H9 (cell line): Measurements from ENCODE around the gene KRT79. TPM values are rescaled to one million over a fixed set of nuclear protein-coding genes. Genes with fewer than 3 reads are reported as not detected.

Experiments used
- DNase-seq: peaks from one replicate; pipeline ENCODE4 v3.0.0-alpha.2; 2017
- H2AFZ ChIP-seq: one replicate; pipeline ENCODE4 v1.6.1; 2013; ENCODE audit warnings: mild to moderate bottlenecking, low read length, control low read depth, moderate library complexity
- H2AK5ac ChIP-seq: 2 replicates; pipeline ENCODE4 v1.6.1; 2013; ENCODE audit warnings: low read length, control low read depth, mixed read lengths; ENCODE audit not compliant: insufficient read length
- H2BK120ac ChIP-seq: one replicate; pipeline ENCODE4 v1.6.1; 2013; ENCODE audit warnings: low read depth, mild to moderate bottlenecking, low read length, control low read depth, inconsistent platforms; ENCODE audit not compliant: poor library complexity, severe bottlenecking
- H2BK12ac ChIP-seq: 2 replicates; pipeline ENCODE4 v1.6.1; 2013; ENCODE audit warnings: low read length, control low read depth, mixed read lengths, low read depth; ENCODE audit not compliant: insufficient read length
- H2BK15ac ChIP-seq: 2 replicates; pipeline ENCODE4 v1.6.1; 2013; ENCODE audit warnings: low read depth, low read length, control low read depth
- H2BK20ac ChIP-seq: one replicate; pipeline ENCODE4 v1.6.1; 2013; ENCODE audit warnings: low read depth, mild to moderate bottlenecking, low read length, control low read depth, inconsistent platforms; ENCODE audit not compliant: poor library complexity, severe bottlenecking
- H2BK5ac ChIP-seq: 2 replicates; pipeline ENCODE4 v1.6.1; 2013; ENCODE audit warnings: low read length, control low read depth, mixed read lengths; ENCODE audit not compliant: insufficient read length
- H3K14ac ChIP-seq: 2 replicates; pipeline ENCODE4 v1.6.1; 2013; ENCODE audit warnings: low read length, control low read depth; ENCODE audit not compliant: insufficient read depth
- H3K18ac ChIP-seq: 2 replicates; pipeline ENCODE4 v1.6.1; 2013; ENCODE audit warnings: low read depth, mild to moderate bottlenecking, mixed read lengths, low read length, control low read depth; ENCODE audit not compliant: insufficient read length
- H3K23ac ChIP-seq: 2 replicates; pipeline ENCODE4 v1.6.1; 2013; ENCODE audit warnings: low read length, control low read depth, mixed read lengths, low read depth; ENCODE audit not compliant: insufficient read length
- H3K23me2 ChIP-seq: 2 replicates; pipeline ENCODE4 v1.6.1; 2013; ENCODE audit warnings: low read depth, mild to moderate bottlenecking, mixed read lengths, low read length, control low read depth; ENCODE audit not compliant: insufficient read length, poor library complexity, severe bottlenecking
- H3K27ac ChIP-seq: 2 replicates; pipeline ENCODE4 v1.5.1; 2013; ENCODE audit warnings: low read length, control low read depth, mixed read lengths, low read depth; ENCODE audit not compliant: insufficient read length
- H3K27me3 ChIP-seq: 2 replicates; pipeline ENCODE4 v1.6.1; 2013; ENCODE audit warnings: low read length, control low read depth, inconsistent platforms; ENCODE audit not compliant: insufficient read depth
- H3K4ac ChIP-seq: 2 replicates; pipeline ENCODE4 v1.6.1; 2013; ENCODE audit warnings: low read depth, mild to moderate bottlenecking, control low read depth, inconsistent platforms, low read length, moderate library complexity
- H3K4me1 ChIP-seq: 2 replicates; pipeline ENCODE4 v1.6.1; 2013; ENCODE audit warnings: low read length, control low read depth, inconsistent platforms; ENCODE audit not compliant: insufficient read depth
- H3K4me2 ChIP-seq: 2 replicates; pipeline ENCODE4 v1.6.1; 2013; ENCODE audit warnings: low read length, control low read depth, mixed read lengths; ENCODE audit not compliant: insufficient read length, insufficient read depth
- H3K56ac ChIP-seq: 2 replicates; pipeline ENCODE4 v1.6.1; 2013; ENCODE audit warnings: low read depth, mild to moderate bottlenecking, mixed read lengths, low read length, control low read depth; ENCODE audit not compliant: insufficient read length
- H3K79me1 ChIP-seq: 2 replicates; pipeline ENCODE4 v1.6.1; 2013; ENCODE audit warnings: low read depth, mild to moderate bottlenecking, moderate library complexity, low read length, control low read depth, inconsistent platforms; ENCODE audit not compliant: insufficient read depth, poor library complexity, severe bottlenecking
- H3K79me2 ChIP-seq: 2 replicates; pipeline ENCODE4 v1.6.1; 2013; ENCODE audit warnings: low read length, control low read depth, inconsistent platforms; ENCODE audit not compliant: insufficient read depth
- H3K9ac ChIP-seq: 2 replicates; pipeline ENCODE4 v1.6.1; 2013; ENCODE audit warnings: low read length, control low read depth, mixed read lengths; ENCODE audit not compliant: insufficient read length; ENCODE audit errors: extremely low read depth
- H3K9me3 ChIP-seq: one replicate; pipeline ENCODE4 v1.6.1; 2013; ENCODE audit warnings: low read depth, low read length, inconsistent platforms; ENCODE audit not compliant: control insufficient read depth
- H3T11ph ChIP-seq: one replicate; pipeline ENCODE4 v1.6.1; 2013; ENCODE audit warnings: mild to moderate bottlenecking, low read length, control low read depth, inconsistent platforms
- H4K20me1 ChIP-seq: one replicate; pipeline ENCODE4 v1.6.1; 2013; ENCODE audit not compliant: control insufficient read depth, insufficient read length, insufficient read depth
- H4K5ac ChIP-seq: 2 replicates; pipeline ENCODE4 v1.6.1; 2013; ENCODE audit warnings: low read depth, mild to moderate bottlenecking, mixed read lengths, low read length, control low read depth; ENCODE audit not compliant: insufficient read length
- H4K8ac ChIP-seq: replicated peaks from 2 replicates; pipeline ENCODE4 v1.6.1; 2013; ENCODE audit warnings: low read length, control low read depth, mixed read lengths, low read depth; ENCODE audit not compliant: insufficient read length
- H4K91ac ChIP-seq: 2 replicates; pipeline ENCODE4 v1.6.1; 2013; ENCODE audit warnings: low read depth, mild to moderate bottlenecking, moderate library complexity, mixed read lengths, low read length, control low read depth; ENCODE audit not compliant: insufficient read length
- H3K27ac Mint-ChIP-seq, 3 experiments: 2 replicates in 2 of 3; 3 replicates in 1 of 3; pipeline ENCODE4 v1.8.0; 2020 to 2021; ENCODE audit warnings: mixed read lengths in 3 of 3, mild to moderate bottlenecking in 1 of 3, moderate library complexity in 1 of 3
- H3K27me3 Mint-ChIP-seq: 2 replicates; pipeline ENCODE4 v1.8.0; 2021; ENCODE audit warnings: low read depth, mild to moderate bottlenecking, moderate library complexity, mixed read lengths
- H3K36me3 Mint-ChIP-seq, 3 experiments: 2 replicates in 2 of 3; 3 replicates in 1 of 3; pipeline ENCODE4 v1.8.0; 2020 to 2021; ENCODE audit warnings: low read depth in 3 of 3, mixed read lengths in 3 of 3; ENCODE audit not compliant: insufficient read depth in 1 of 3
- H3K4me1 Mint-ChIP-seq, 2 experiments: 2 replicates each; pipeline ENCODE4 v1.8.0; 2020; ENCODE audit warnings: mixed read lengths in 2 of 2
- H3K4me3 Mint-ChIP-seq, 2 experiments: 2 replicates in 1 of 2; 3 replicates in 1 of 2; pipeline ENCODE4 v1.8.0; 2020 to 2021; ENCODE audit warnings: mild to moderate bottlenecking in 2 of 2, mixed read lengths in 2 of 2, moderate library complexity in 1 of 2
- H3K9me3 Mint-ChIP-seq, 2 experiments: 2 replicates in 1 of 2; 3 replicates in 1 of 2; pipeline ENCODE4 v1.8.0; 2020; ENCODE audit warnings: mild to moderate bottlenecking in 2 of 2, mixed read lengths in 2 of 2, moderate library complexity in 1 of 2
- CTCF ChIP-seq: fragments of 200-600 bp; sonication (generic); conservative IDR thresholded peaks from 3 replicates; pipeline ENCODE4 v1.8.0; 2021; ENCODE audit warnings: antibody characterized with exemption, mild to moderate bottlenecking
- whole genome bisulfite sequencing: extraction: QIAGEN DNeasy Blood & Tissue Kit; methylation state at CpG from one replicate; pipeline ENCODE4 v1.1.7; 2013; ENCODE audit warnings: missing lambda C conversion rate, low lambda C conversion rate, mixed read lengths; ENCODE audit not compliant: insufficient read length; ENCODE audit errors: extremely low coverage; 5-methylcytosine and 5-hydroxymethylcytosine counted together
- total RNA-seq: library from RNA; stranded (reverse); gene quantifications from 2 replicates; pipeline ENCODE4 v1.2.1, GENCODE V29; 2021

Gene KRT79
- total RNA-seq, 1 experiment from 2014 or later = not detected

GRCh38 chr12:52877242-52877641 is 43.1 kb upstream of the KRT79 start:
- H3K4ac ChIP-seq = no peak overlapping the region
- H3K79me1 ChIP-seq = no peaks in the 10 kb centered on the region
- H3K9me3 ChIP-seq = no peaks in the 10 kb centered on the region
- no peaks in the 10 kb centered on the region for H3K4me1 ChIP-seq
- H2AFZ ChIP-seq = no peak overlapping the region
- H3T11ph ChIP-seq = no peak overlapping the region
- no peak overlapping the region for H4K5ac ChIP-seq
- H3K23ac ChIP-seq = no peak overlapping the region
- H2BK5ac ChIP-seq = no peak overlapping the region
- no peak overlapping the region for H2BK20ac ChIP-seq
- H3K56ac ChIP-seq = no peak overlapping the region
- no peak overlapping the region for H3K18ac ChIP-seq
- no peaks in the 10 kb centered on the region; the same call in 1 of the 2 replicates for H3K27me3 ChIP-seq
- no peak for DNase-seq
- Mint-ChIP-seq H3K4me1 (peaks cover 12 to 28% of the 10 kb centered on the region in 2 experiments), H3K9me3 (no peaks in the 10 kb centered on the region), H3K27me3 (peaks cover 52% of the 10 kb centered on the region), H3K27ac (peak overlapping the region in 1 of 3 experiments; percentile 25; a peak in 1 of 7 replicates), H3K4me3 (no peak overlapping the region), H3K36me3 (no peaks in the 10 kb centered on the region)
- H4K91ac ChIP-seq = no peak overlapping the region
- TF ChIP-seq CTCF = no peak
- no CpG with 5 or more reads among the region's 3 CpGs for WGBS
- no peaks in the 10 kb centered on the region for H3K79me2 ChIP-seq
- no peak overlapping the region for H3K4me2 ChIP-seq
- H4K20me1 ChIP-seq = no peaks in the 10 kb centered on the region
- H3K27ac ChIP-seq = no peak overlapping the region
- peaks cover 9% of the 10 kb centered on the region for H3K23me2 ChIP-seq
- H2BK120ac ChIP-seq = no peak overlapping the region
- no peak overlapping the region for H2AK5ac ChIP-seq
- no peak overlapping the region for H4K8ac ChIP-seq
- H3K9ac ChIP-seq = no peak overlapping the region
- no peak overlapping the region for H2BK12ac ChIP-seq
- H3K14ac ChIP-seq = no peak overlapping the region
- H2BK15ac ChIP-seq = no peak overlapping the region
